Esophagus muscularis mucosa (tissue), 4 donors: ENCODE measurements around the gene PIM3.
"Not testable (repeated sequence)": the region's sequence is repeated elsewhere in the genome, so short reads cannot be mapped to it uniquely, and the experiment has no call there.

Experiments used
- CTCF ChIP-seq, 3 experiments: fragments of 200-600 bp in 2 of 3; fragments of 450-650 bp in 1 of 3; sonication (generic) in 2 of 3; IDR thresholded peaks; one replicate each; pipeline ENCODE4 v1.5.1; 2017 to 2019; ENCODE audit warnings: antibody characterized with exemption in 3 of 3, mild to moderate bottlenecking in 2 of 3, moderate library complexity in 1 of 3
- EP300 ChIP-seq: sonication (generic); formaldehyde crosslinking; IDR thresholded peaks from one replicate; pipeline ENCODE4 v1.6.1; 2017; ENCODE audit warnings: antibody characterized with exemption
- POLR2A ChIP-seq: fragments of 450-650 bp; IDR thresholded peaks from one replicate; pipeline ENCODE4 v1.6.1; 2017; ENCODE audit warnings: antibody characterized with exemption, moderate library complexity, mild to moderate bottlenecking, low read depth
- POLR2AphosphoS5 ChIP-seq, 2 donors: sonication (generic); formaldehyde crosslinking; IDR thresholded peaks; one replicate each; pipeline ENCODE4 v1.6.1; 2017; ENCODE audit warnings: antibody characterized with exemption in 2 of 2

GRCh38 chr22:49945042-49945794, 15.4 kb upstream of the PIM3 start:
- TF ChIP-seq EP300; CTCF (IDR thresholded peaks at IDR 0.05); POLR2A; POLR2AphosphoS5 (IDR thresholded peaks at IDR 0.05): not testable (repeated sequence)
